Measurements from ENCODE around the gene CIITA.

The CIITA gene

DNA sequence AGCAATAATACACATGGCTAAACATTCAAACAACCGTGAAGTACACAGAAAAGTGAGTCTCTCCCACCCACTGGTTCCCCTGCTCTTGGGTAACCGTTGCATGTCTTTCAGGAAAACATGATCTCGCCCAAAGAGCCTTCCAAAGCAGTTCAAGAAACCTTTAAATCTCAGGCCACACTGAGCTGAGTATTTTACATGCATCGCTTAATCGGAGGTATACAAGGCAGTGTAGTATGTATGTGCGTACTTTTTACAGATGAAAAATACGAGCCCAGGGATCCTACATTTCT lies 66.0 kb downstream of the CIITA start:
- H3K4me1 ChIP-seq (ENCODE audit: control extremely low read depth in 1 of 4, control insufficient read depth in 4 of 4, insufficient read depth in 4 of 4, low read length in 3 of 4) = peaks cover 24 to 68% (median 58%) of the 10 kb centered on the region in 4 experiments
- POLR2A ChIA-PET = no interaction called here
- CTCF ChIA-PET = interaction anchor here (1.4 kb wide), 1 partner anchor 413 kb away, joined by 4 read pairs; no protein-coding TSS in a partner anchor

DNA sequence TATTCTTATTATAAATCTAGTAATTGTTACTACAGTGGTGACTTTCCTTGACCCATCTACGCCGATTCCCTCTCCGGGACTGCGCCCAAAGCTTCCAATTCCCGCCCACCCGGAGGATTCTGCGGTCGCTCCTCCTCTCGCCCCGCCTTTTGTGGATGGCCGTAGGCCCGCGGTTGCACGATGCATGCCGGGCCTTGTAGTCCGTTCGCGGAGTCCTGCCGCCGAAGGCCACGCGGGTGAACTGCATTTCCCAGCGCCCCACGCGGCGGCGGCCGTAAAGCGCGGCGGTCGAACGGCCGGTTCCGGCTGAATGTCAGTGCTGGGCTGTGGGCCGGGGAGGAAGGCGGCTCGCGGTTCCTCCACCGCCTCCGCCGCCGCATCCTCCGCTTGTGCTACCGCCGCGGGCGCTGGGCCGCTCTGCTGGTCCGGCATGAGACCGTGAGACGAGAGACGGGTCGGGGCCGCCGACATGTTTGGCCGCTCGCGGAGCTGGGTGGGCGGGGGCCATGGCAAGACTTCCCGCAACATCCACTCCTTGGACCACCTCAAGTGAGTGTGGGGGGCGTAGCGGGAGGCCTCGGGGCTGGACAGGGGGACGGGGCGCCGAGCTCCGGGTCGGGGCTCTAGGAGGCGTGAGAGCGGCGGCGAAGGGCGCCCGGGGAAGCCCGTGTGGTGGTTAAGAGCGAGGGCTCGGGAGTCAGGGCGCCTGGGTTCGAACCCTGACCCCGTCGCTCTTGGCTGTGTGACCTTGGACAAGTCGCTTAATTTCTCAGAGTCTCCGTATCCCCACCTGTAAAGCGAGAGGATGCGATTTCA lies 67.5 kb downstream of the CIITA start, which contains the start of gene CLEC16A:
Gene CLEC16A (plus strand): TSS at position 316 of the 816 bp plus-strand sequence. CDS start 154 bp downstream, at position 470.
- 2% methylated on average over 67 of the region's 86 CpGs for WGBS (ENCODE audit: insufficient coverage)
- peaks cover 0 to 1% (median 0%) of the 10 kb centered on the region in 4 experiments for H3K36me3 ChIP-seq (ENCODE audit: control insufficient read depth in 4 of 4, insufficient read depth in 4 of 4, low read length in 3 of 4)
- no peaks in the 10 kb centered on the region for H3K27me3 ChIP-seq (replicated peaks in 2 of 5; ENCODE audit: control insufficient read depth in 4 of 5, insufficient read depth in 5 of 5, low read length in 4 of 5)
- POLR2A ChIA-PET = no interaction called here
- H3K9me3 ChIP-seq (ENCODE audit: control extremely low read depth in 1 of 5, control insufficient read depth in 4 of 5, insufficient read depth in 2 of 5, low read depth in 1 of 5, low read length in 4 of 5) = no peaks in the 10 kb centered on the region
- peak; percentile 96 to 97 (median 96) for DNase-seq
- CTCF ChIA-PET = interaction anchor here (1.3 to 1.6 kb wide), 3 partner anchors 12 to 20 kb away, joined by 4 to 5 read pairs (median 5); no protein-coding TSS in a partner anchor
- peak within 1 kb of the TSS; percentile 43 to 74 for H3K27ac ChIP-seq (ENCODE audit: insufficient read depth in 1 of 2, low read depth in 1 of 2, low read length in 2 of 2, poor library complexity in 1 of 2, severe bottlenecking in 2 of 2)
- H3K4me3 ChIP-seq (ENCODE audit: control insufficient read depth in 1 of 7, extremely low read depth in 1 of 7, insufficient read depth in 4 of 7, low read depth in 2 of 7, low read length in 6 of 7) = peak within 1 kb of the TSS; percentile 73 to 91 (median 86)
- H3K4me1 ChIP-seq (ENCODE audit: control extremely low read depth in 1 of 4, control insufficient read depth in 4 of 4, insufficient read depth in 4 of 4, low read length in 3 of 4) = peaks cover 18 to 65% (median 51%) of the 10 kb centered on the region in 4 experiments

More for the DNA sequence above, 66.0 kb downstream of the CIITA start:
- Histone ChIP-seq H3K9me3 (ENCODE audit: control extremely low read depth in 1 of 5, control insufficient read depth in 4 of 5, insufficient read depth in 2 of 5, low read depth in 1 of 5, low read length in 4 of 5) (no peaks in the 10 kb centered on the region), H3K27me3 (replicated peaks in 2 of 5; ENCODE audit: control insufficient read depth in 4 of 5, insufficient read depth in 5 of 5, low read length in 4 of 5) (no peaks in the 10 kb centered on the region), H3K36me3 (ENCODE audit: control insufficient read depth in 4 of 4, insufficient read depth in 4 of 4, low read length in 3 of 4) (peaks cover 0 to 11% (median 0%) of the 10 kb centered on the region in 4 experiments), H3K27ac (ENCODE audit: insufficient read depth in 1 of 2, low read depth in 1 of 2, low read length in 2 of 2, poor library complexity in 1 of 2, severe bottlenecking in 2 of 2) (no peak overlapping the region), H3K4me3 (ENCODE audit: control insufficient read depth in 1 of 7, extremely low read depth in 1 of 7, insufficient read depth in 4 of 7, low read depth in 2 of 7, low read length in 6 of 7) (peak overlapping the region in 4 of 7 experiments; percentile 69 to 85 (median 78))
- 70% methylated on average over 3 of the region's 7 CpGs for WGBS (ENCODE audit: insufficient coverage)
- no peak for DNase-seq

DNA sequence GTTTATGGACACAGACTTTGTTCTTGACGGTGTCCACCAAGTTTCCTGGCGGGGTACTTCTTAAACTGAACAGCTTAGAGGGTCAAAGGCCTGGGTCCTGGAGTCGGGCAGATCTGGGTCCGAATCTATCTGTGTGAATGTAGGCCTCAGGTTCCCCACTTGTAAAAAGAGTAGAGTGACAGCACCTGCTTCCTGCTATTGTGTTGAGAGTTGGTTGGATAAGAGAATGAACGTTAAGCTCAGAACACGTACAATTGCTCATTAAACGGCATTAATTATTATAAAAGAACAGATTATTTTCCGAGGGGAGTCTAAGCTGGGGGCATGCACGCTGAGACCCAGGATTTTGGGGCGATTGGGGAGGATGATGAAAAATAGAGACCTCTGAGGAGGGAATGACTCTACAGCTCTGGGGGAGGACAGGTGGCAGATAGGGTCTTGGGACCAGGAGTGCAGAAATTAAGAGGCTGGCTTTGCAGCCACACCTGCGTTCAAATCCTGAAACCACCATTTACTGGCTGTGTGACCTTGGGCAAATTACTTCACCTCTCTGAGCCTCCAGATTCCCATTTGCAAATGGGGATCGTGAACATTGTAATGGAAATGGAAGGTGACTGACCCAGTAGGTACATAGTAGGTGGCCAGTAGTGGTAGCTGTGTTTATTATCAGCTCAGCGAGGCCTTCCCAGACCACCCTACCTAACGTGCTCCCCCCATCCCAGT lies 68.2 kb downstream of the CIITA start:
- Histone ChIP-seq H3K4me1 (ENCODE audit: control extremely low read depth in 1 of 4, control insufficient read depth in 4 of 4, insufficient read depth in 4 of 4, low read length in 3 of 4) (peaks cover 11 to 62% (median 48%) of the 10 kb centered on the region in 4 experiments), H3K36me3 (ENCODE audit: control insufficient read depth in 4 of 4, insufficient read depth in 4 of 4, low read length in 3 of 4) (no peaks in the 10 kb centered on the region), H3K4me3 (ENCODE audit: control insufficient read depth in 1 of 7, extremely low read depth in 1 of 7, insufficient read depth in 4 of 7, low read depth in 2 of 7, low read length in 6 of 7) (peak overlapping the region; percentile 73 to 91 (median 86)), H3K9me3 (ENCODE audit: control extremely low read depth in 1 of 5, control insufficient read depth in 4 of 5, insufficient read depth in 2 of 5, low read depth in 1 of 5, low read length in 4 of 5) (no peaks in the 10 kb centered on the region), H3K27ac (ENCODE audit: insufficient read depth in 1 of 2, low read depth in 1 of 2, low read length in 2 of 2, poor library complexity in 1 of 2, severe bottlenecking in 2 of 2) (peak overlapping the region; percentile 43 to 74), H3K27me3 (replicated peaks in 2 of 5; ENCODE audit: control insufficient read depth in 4 of 5, insufficient read depth in 5 of 5, low read length in 4 of 5) (no peaks in the 10 kb centered on the region)
- ChIA-PET POLR2A (interaction anchor here (0.6 kb wide), 1 partner anchor 340 kb away, joined by 3 read pairs; no protein-coding TSS in a partner anchor), CTCF (interaction anchor here (1.3 to 1.6 kb wide), 3 partner anchors 12 to 19 kb away, joined by 4 to 5 read pairs (median 5); no protein-coding TSS in a partner anchor)
- 42% methylated on average over 8 of the region's 14 CpGs for WGBS (ENCODE audit: insufficient coverage)
- DNase-seq = peak in 1 of 3 donors; percentile 37

DNA sequence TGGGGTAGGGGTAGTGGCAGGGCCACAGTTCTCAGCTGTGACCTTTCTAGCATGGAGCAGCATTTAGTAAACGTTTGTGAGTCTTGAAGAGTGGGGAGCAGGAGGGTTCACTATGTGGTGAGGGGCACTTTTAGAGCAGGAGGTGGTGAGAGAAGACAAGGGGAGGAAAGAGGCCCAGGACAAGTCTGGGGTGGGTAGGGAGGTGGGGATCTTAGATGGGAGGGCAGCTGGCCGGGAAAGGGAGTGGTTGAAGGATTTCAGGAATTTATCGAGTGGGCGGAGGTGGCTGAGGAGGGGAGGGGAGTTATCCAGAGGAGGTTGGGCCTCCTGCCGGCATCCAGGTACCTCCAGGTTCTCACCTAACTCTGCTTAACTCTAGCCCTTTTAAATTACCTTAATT lies 69.3 kb downstream of the CIITA start:
- ChIA-PET POLR2A (no interaction called here), CTCF (interaction anchor here (9.6 kb wide), 1 partner anchor 18 kb away, joined by 118 read pairs; no protein-coding TSS in a partner anchor)
- Histone ChIP-seq H3K4me3 (ENCODE audit: control insufficient read depth in 1 of 7, extremely low read depth in 1 of 7, insufficient read depth in 4 of 7, low read depth in 2 of 7, low read length in 6 of 7) (no peak overlapping the region), H3K27ac (ENCODE audit: insufficient read depth in 1 of 2, low read depth in 1 of 2, low read length in 2 of 2, poor library complexity in 1 of 2, severe bottlenecking in 2 of 2) (no peak overlapping the region), H3K4me1 (ENCODE audit: control extremely low read depth in 1 of 4, control insufficient read depth in 4 of 4, insufficient read depth in 4 of 4, low read length in 3 of 4) (peaks cover 5 to 52% (median 37%) of the 10 kb centered on the region in 4 experiments), H3K27me3 (replicated peaks in 2 of 5; ENCODE audit: control insufficient read depth in 4 of 5, insufficient read depth in 5 of 5, low read length in 4 of 5) (no peaks in the 10 kb centered on the region), H3K9me3 (ENCODE audit: control extremely low read depth in 1 of 5, control insufficient read depth in 4 of 5, insufficient read depth in 2 of 5, low read depth in 1 of 5, low read length in 4 of 5) (no peaks in the 10 kb centered on the region), H3K36me3 (ENCODE audit: control insufficient read depth in 4 of 4, insufficient read depth in 4 of 4, low read length in 3 of 4) (no peaks in the 10 kb centered on the region)
- DNase-seq = no peak
- 80% methylated on average over 2 of the region's 5 CpGs for WGBS (ENCODE audit: insufficient coverage)

DNA sequence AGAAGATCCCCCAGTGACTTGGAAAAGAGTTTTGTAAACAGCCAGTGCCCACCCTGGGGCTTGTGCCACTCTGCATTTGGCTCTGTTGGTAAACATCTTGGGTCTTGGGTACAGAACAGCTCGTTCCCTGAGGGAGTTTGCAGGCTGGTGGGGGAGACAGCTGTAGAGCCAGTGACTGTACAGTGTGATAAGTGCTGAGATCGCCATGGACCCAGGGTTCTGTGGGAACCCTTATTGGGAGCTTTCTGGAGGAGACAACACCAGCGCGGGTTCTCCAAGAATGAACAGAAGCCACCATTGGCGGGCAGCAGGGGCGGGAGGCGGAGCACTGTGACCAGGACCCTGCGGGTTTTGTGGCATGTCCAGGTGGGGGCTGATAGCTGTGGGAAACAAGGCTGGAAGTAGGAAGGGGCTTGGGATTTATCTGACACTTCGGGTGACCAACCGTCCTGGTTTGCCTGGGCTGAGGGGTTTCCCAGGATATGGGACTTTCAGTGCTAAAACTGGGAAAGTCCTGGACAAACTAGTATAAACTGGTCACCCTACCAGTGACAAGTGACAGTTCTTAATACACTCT lies 70.3 kb downstream of the CIITA start:
- H3K27me3 ChIP-seq (replicated peaks in 2 of 5; ENCODE audit: control insufficient read depth in 4 of 5, insufficient read depth in 5 of 5, low read length in 4 of 5) = no peaks in the 10 kb centered on the region
- DNase-seq = no peak
- H3K27ac ChIP-seq (ENCODE audit: insufficient read depth in 1 of 2, low read depth in 1 of 2, low read length in 2 of 2, poor library complexity in 1 of 2, severe bottlenecking in 2 of 2) = no peak overlapping the region
- H3K9me3 ChIP-seq (ENCODE audit: control extremely low read depth in 1 of 5, control insufficient read depth in 4 of 5, insufficient read depth in 2 of 5, low read depth in 1 of 5, low read length in 4 of 5) = no peaks in the 10 kb centered on the region
- peaks cover 5 to 48% (median 33%) of the 10 kb centered on the region in 4 experiments for H3K4me1 ChIP-seq (ENCODE audit: control extremely low read depth in 1 of 4, control insufficient read depth in 4 of 4, insufficient read depth in 4 of 4, low read length in 3 of 4)
- WGBS (ENCODE audit: insufficient coverage) = 97% methylated on average over 9 of the region's 10 CpGs
- POLR2A ChIA-PET = no interaction called here
- CTCF ChIA-PET = interaction anchor here (1.5 to 9.6 kb wide), 3 partner anchors 9 to 18 kb away, joined by 4 to 118 read pairs (median 5); no protein-coding TSS in a partner anchor
- H3K4me3 ChIP-seq (ENCODE audit: control insufficient read depth in 1 of 7, extremely low read depth in 1 of 7, insufficient read depth in 4 of 7, low read depth in 2 of 7, low read length in 6 of 7) = no peak overlapping the region
- H3K36me3 ChIP-seq (ENCODE audit: control insufficient read depth in 4 of 4, insufficient read depth in 4 of 4, low read length in 3 of 4) = no peaks in the 10 kb centered on the region

DNA sequence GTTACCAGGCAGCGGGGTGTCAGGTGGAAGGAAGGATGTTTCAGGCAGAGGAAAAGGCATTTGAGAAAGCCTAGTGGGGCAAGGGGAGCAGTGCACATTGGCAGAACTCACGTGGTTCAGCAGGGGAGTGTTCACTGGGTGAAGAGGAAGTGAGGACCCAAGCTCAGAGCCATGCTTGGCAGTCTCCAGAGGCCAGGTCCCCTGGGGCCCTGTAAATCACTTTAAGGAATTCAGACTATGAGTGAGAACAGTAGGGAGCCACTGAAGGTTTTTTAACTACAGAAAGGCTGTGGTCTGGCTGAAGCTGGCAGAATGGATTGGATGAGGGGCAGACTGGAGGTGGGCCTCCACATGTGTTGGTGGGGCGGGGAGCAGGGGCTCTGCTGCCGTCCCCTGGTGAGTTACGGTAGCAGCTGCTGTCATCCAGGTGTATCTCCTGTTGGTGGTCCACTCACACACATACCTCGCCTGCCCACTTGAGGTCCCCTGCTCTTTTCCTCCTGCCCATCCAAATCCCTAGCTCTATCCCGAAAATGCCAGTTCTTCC lies 72.5 kb downstream of the CIITA start:
- Histone ChIP-seq H3K27ac (ENCODE audit: insufficient read depth in 1 of 2, low read depth in 1 of 2, low read length in 2 of 2, poor library complexity in 1 of 2, severe bottlenecking in 2 of 2) (no peak overlapping the region), H3K4me3 (ENCODE audit: control insufficient read depth in 1 of 7, extremely low read depth in 1 of 7, insufficient read depth in 4 of 7, low read depth in 2 of 7, low read length in 6 of 7) (no peak overlapping the region), H3K36me3 (ENCODE audit: control insufficient read depth in 4 of 4, insufficient read depth in 4 of 4, low read length in 3 of 4) (no peaks in the 10 kb centered on the region), H3K27me3 (replicated peaks in 2 of 5; ENCODE audit: control insufficient read depth in 4 of 5, insufficient read depth in 5 of 5, low read length in 4 of 5) (no peaks in the 10 kb centered on the region), H3K4me1 (ENCODE audit: control extremely low read depth in 1 of 4, control insufficient read depth in 4 of 4, insufficient read depth in 4 of 4, low read length in 3 of 4) (peaks cover 8 to 41% (median 31%) of the 10 kb centered on the region in 4 experiments), H3K9me3 (ENCODE audit: control extremely low read depth in 1 of 5, control insufficient read depth in 4 of 5, insufficient read depth in 2 of 5, low read depth in 1 of 5, low read length in 4 of 5) (no peaks in the 10 kb centered on the region)
- WGBS (ENCODE audit: insufficient coverage) = 59% methylated on average over 4 of the region's 7 CpGs
- DNase-seq = peak; percentile 73 to 91 (median 88)
- ChIA-PET POLR2A (interaction anchor here (1.2 kb wide), 1 partner anchor 302 kb away, joined by 3 read pairs; no protein-coding TSS in a partner anchor), CTCF (interaction anchor here (0.6 to 9.6 kb wide), 13 partner anchors 7 to 762 kb away, joined by 3 to 118 read pairs (median 3); no protein-coding TSS in a partner anchor)
